K562 (cell line): Measurements from ENCODE around the gene MBD6. TPM values are rescaled to one million over a fixed set of nuclear protein-coding genes. Genes with fewer than 3 reads are reported as not detected.

Experiments used
- ARID1B ChIP-seq: fragments of 450-650 bp; IDR thresholded peaks from 2 replicates; pipeline ENCODE4 v1.6.1; 2016; ENCODE audit warnings: antibody characterized with exemption, mild to moderate bottlenecking, inconsistent platforms
- FOXM1 ChIP-seq, 2 experiments: fragments of 450-650 bp in 1 of 2; sonication (generic) in 1 of 2; formaldehyde crosslinking in 1 of 2; IDR thresholded peaks; 2 replicates each; pipeline versions ENCODE4 v1.6.1 to v1.9.0; 2017 to 2022; ENCODE audit warnings: low read depth in 2 of 2, mild to moderate bottlenecking in 2 of 2, missing genetic modification reagents in 1 of 2, moderate library complexity in 1 of 2
- NR2F6 ChIP-seq: fragments of 450-650 bp; formaldehyde crosslinking; IDR thresholded peaks from 2 replicates; pipeline ENCODE4 v1.4.0; 2020; ENCODE audit warnings: mild to moderate bottlenecking
- PHB2 ChIP-seq: fragments of 450-650 bp; IDR thresholded peaks from 2 replicates; pipeline ENCODE4 v1.6.1; 2017; ENCODE audit warnings: low read depth
- POLR2A ChIP-seq: fragments of 450-650 bp; conservative IDR thresholded peaks from 2 replicates; pipeline ENCODE4 v1.6.1; 2016
- RBM22 ChIP-seq: fragments of 200-400 bp; formaldehyde crosslinking; IDR thresholded peaks from 2 replicates; pipeline ENCODE4 v1.6.1; 2018; ENCODE audit warnings: low read length, low read depth; ENCODE audit not compliant: poor library complexity, severe bottlenecking
- RFX5 ChIP-seq: IDR thresholded peaks from 2 replicates; pipeline ENCODE4 v1.6.1; 2011; ENCODE audit warnings: low read depth, mild to moderate bottlenecking, improper control_type of control experiment, low read length
- SMARCA5 ChIP-seq: fragments of 450-650 bp; IDR thresholded peaks from 2 replicates; pipeline ENCODE4 v1.6.1; 2016
- SRSF7 ChIP-seq: fragments of 200-400 bp; formaldehyde crosslinking; optimal IDR thresholded peaks from 2 replicates; pipeline ENCODE3; 2017; ENCODE audit warnings: mild to moderate bottlenecking, low read depth, low read length
- ZBTB8A ChIP-seq: fragments of 450-650 bp; IDR thresholded peaks from 2 replicates; pipeline ENCODE4 v1.6.1; 2018; ENCODE audit warnings: mild to moderate bottlenecking, moderate library complexity; ENCODE audit not compliant: partially characterized antibody
- ZFPM2 ChIP-seq: fragments of 250-450 bp; sonication (Bioruptor Pico); IDR thresholded peaks from 2 replicates; pipeline ENCODE4 v1.5.1; 2022; ENCODE audit warnings: mild to moderate bottlenecking
- polyA plus RNA-seq, 8 experiments: library from polyadenylated mRNA; depleted of rRNA in 4 of 8; stranded (reverse) in 5 of 8; unstranded in 3 of 8; fragments of >200 nt; fragmentation: Nextera tagmentation in 2 of 8; fragmentation: Illumina TruSeq in 1 of 8; extraction: Ambion mirVana in 2 of 8; extraction: Trizol in 1 of 8; gene quantifications; 2 replicates each; pipeline versions ENCODE4 v1.2.1 to v1.2.3, GENCODE V29; 2011 to 2014; ENCODE audit warnings: inconsistent platforms in 1 of 8, missing spikeins in 1 of 8
- total RNA-seq, 7 experiments: library from RNA; depleted of rRNA in 6 of 7; stranded (reverse); fragments of >200 nt in 6 of 7; fragmentation: Illumina TruSeq in 2 of 7; extraction: Trizol in 2 of 7; gene quantifications; 2 replicates each; pipeline versions ENCODE4 v1.2.1 to v1.2.3, GENCODE V29; 2011 to 2021; ENCODE audit warnings: low replicate concordance in 1 of 7
- TF ChIP-seq, protein P1 (sequence below): sonication (generic); formaldehyde crosslinking; IDR thresholded peaks from 2 replicates; pipeline ENCODE4 v1.9.0; 2022; ENCODE audit warnings: mild to moderate bottlenecking, missing genetic modification reagents
- TF ChIP-seq, protein P2 (sequence below), 2 experiments: fragments of 450-650 bp in 1 of 2; sonication (generic) in 1 of 2; formaldehyde crosslinking in 1 of 2; IDR thresholded peaks; 2 replicates each; pipeline versions ENCODE4 v1.7.1 to v1.9.0; 2016 to 2022; ENCODE audit warnings: inconsistent platforms in 1 of 2, mild to moderate bottlenecking in 1 of 2, missing genetic modification reagents in 1 of 2
- TF ChIP-seq, protein P3 (sequence below): IDR thresholded peaks from 2 replicates; pipeline ENCODE4 v1.6.1; 2016; ENCODE audit warnings: missing genetic modification characterization, missing compliant biosample characterization
- TF ChIP-seq, protein P4 (sequence below): fragments of 450-650 bp; IDR thresholded peaks from 2 replicates; pipeline ENCODE4 v1.6.1; 2014; ENCODE audit warnings: low read depth, mild to moderate bottlenecking, moderate library complexity, borderline replicate concordance

The MBD6 gene
- total and polyA plus RNA-seq, 9 of the 15 experiments (the other 6 are each of a cell fraction or from before 2014, with no cell fraction given): 2.0 to 54.8 (median 3.8) TPM

DNA sequence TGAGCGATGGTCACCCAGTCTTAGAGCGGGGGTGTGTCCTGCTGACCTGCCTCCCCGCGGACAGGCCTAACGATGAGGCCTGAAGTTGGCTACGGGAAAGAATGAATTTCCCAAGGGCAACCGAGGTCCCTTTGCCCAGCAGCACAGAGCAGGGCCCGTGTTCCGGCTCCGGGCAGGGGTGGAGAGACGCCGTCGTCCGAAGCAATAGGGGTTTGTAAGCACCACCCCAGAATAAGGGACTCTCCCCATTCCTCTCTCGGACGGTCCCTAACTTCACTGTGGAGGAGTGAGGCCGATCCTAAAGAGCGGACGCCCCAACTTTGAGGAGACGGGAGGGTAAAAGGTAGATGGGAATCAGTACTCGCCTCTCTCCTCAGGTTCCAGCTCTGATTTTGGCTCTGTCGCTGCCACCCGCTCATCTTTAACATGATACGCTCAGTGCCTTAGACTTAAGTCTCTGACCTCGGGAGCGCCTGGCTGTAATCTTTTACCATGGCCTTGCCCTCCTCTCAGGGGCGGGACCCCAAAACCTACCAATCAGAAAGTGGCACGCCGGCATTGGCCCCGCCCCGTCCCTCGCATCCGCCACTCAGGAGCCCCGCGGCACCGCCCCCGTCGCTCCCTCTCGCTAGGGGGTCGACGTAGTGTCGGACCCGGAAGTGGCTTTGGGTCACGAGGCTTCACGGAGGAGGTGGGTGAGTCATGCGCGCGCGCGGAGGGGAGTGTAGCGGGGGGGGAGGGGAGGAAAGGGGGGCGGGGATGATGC is 2.4 kb upstream of the MBD6 start, which contains the start of gene DDIT3 (continued):
- TF ChIP-seq ZBTB8A: no peak
- TF ChIP-seq POLR2A: peak; percentile 100
- TF ChIP-seq ZFPM2: no peak
- no peak for TF ChIP-seq SRSF7
- TF ChIP-seq, protein P1, sequence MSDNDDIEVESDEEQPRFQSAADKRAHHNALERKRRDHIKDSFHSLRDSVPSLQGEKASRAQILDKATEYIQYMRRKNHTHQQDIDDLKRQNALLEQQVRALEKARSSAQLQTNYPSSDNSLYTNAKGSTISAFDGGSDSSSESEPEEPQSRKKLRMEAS (CRISPR knock-in tag): no peak
- TF ChIP-seq, protein P2, sequence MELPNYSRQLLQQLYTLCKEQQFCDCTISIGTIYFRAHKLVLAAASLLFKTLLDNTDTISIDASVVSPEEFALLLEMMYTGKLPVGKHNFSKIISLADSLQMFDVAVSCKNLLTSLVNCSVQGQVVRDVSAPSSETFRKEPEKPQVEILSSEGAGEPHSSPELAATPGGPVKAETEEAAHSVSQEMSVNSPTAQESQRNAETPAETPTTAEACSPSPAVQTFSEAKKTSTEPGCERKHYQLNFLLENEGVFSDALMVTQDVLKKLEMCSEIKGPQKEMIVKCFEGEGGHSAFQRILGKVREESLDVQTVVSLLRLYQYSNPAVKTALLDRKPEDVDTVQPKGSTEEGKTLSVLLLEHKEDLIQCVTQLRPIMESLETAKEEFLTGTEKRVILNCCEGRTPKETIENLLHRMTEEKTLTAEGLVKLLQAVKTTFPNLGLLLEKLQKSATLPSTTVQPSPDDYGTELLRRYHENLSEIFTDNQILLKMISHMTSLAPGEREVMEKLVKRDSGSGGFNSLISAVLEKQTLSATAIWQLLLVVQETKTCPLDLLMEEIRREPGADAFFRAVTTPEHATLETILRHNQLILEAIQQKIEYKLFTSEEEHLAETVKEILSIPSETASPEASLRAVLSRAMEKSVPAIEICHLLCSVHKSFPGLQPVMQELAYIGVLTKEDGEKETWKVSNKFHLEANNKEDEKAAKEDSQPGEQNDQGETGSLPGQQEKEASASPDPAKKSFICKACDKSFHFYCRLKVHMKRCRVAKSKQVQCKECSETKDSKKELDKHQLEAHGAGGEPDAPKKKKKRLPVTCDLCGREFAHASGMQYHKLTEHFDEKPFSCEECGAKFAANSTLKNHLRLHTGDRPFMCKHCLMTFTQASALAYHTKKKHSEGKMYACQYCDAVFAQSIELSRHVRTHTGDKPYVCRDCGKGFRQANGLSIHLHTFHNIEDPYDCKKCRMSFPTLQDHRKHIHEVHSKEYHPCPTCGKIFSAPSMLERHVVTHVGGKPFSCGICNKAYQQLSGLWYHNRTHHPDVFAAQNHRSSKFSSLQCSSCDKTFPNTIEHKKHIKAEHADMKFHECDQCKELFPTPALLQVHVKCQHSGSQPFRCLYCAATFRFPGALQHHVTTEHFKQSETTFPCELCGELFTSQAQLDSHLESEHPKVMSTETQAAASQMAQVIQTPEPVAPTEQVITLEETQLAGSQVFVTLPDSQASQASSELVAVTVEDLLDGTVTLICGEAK (IDR thresholded peaks at IDR 0.05): no peak
- TF ChIP-seq, protein P2 (CRISPR knock-in tag; IDR thresholded peaks at IDR 0.05): no peak
- TF ChIP-seq RBM22: peak; percentile 99
- TF ChIP-seq, protein P3, sequence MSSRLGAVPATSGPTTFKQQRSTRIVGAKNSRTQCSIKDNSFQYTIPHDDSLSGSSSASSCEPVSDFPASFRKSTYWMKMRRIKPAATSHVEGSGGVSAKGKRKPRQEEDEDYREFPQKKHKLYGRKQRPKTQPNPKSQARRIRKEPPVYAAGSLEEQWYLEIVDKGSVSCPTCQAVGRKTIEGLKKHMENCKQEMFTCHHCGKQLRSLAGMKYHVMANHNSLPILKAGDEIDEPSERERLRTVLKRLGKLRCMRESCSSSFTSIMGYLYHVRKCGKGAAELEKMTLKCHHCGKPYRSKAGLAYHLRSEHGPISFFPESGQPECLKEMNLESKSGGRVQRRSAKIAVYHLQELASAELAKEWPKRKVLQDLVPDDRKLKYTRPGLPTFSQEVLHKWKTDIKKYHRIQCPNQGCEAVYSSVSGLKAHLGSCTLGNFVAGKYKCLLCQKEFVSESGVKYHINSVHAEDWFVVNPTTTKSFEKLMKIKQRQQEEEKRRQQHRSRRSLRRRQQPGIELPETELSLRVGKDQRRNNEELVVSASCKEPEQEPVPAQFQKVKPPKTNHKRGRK (tag): no peak
- TF ChIP-seq FOXM1 (IDR thresholded peaks at IDR 0.05; ENCODE audit: low read depth): no peak
- TF ChIP-seq FOXM1 (CRISPR knock-in tag; IDR thresholded peaks at IDR 0.05; ENCODE audit: low read depth): no peak
- TF ChIP-seq, protein P4, sequence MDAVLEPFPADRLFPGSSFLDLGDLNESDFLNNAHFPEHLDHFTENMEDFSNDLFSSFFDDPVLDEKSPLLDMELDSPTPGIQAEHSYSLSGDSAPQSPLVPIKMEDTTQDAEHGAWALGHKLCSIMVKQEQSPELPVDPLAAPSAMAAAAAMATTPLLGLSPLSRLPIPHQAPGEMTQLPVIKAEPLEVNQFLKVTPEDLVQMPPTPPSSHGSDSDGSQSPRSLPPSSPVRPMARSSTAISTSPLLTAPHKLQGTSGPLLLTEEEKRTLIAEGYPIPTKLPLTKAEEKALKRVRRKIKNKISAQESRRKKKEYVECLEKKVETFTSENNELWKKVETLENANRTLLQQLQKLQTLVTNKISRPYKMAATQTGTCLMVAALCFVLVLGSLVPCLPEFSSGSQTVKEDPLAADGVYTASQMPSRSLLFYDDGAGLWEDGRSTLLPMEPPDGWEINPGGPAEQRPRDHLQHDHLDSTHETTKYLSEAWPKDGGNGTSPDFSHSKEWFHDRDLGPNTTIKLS: no peak; the same call in 1 of the 2 replicates
- TF ChIP-seq PHB2: no peak
- no peak for TF ChIP-seq RFX5
- no peak for TF ChIP-seq ARID1B
- peak; percentile 26; the same call in 1 of the 2 replicates for TF ChIP-seq NR2F6 (CRISPR knock-in tag)
- TF ChIP-seq SMARCA5: no peak
